BJ (cell line): Measurements from ENCODE around the gene ZBTB11. TPM values are rescaled to one million over a fixed set of nuclear protein-coding genes. Genes with fewer than 3 reads are reported as not detected.
"Not testable (repeated sequence)": the region's sequence is repeated elsewhere in the genome, so short reads cannot be mapped to it uniquely, and the experiment has no call there.

ENCODE experiments used
- CTCF ChIA-PET: fragments of 350-600 bp; formaldehyde crosslinking; extraction: SDS; loops from one replicate; lab custom pipeline; 2021; ENCODE audit warnings: antibody characterized with exemption, inconsistent platforms; lab: Yijun Ruan, JAX
- POLR2A ChIA-PET: fragments of 300-600 bp; sonication (Branson Sonifier 250); formaldehyde crosslinking; extraction: SDS; loops from one replicate; lab custom pipeline; 2021; ENCODE audit warnings: antibody characterized with exemption; lab: Charles Lee
- DNase-seq: peaks from one replicate; pipeline ENCODE4 v3.0.0-alpha.2; 2011; ENCODE audit warnings: low read depth
- H3K27me3 ChIP-seq: 2 replicates; pipeline ENCODE4 v1.6.0; 2011; ENCODE audit warnings: low read length; ENCODE audit not compliant: control insufficient read depth, insufficient read depth
- H3K36me3 ChIP-seq: 2 replicates; pipeline ENCODE4 v1.5.1; 2011; ENCODE audit warnings: low read length; ENCODE audit not compliant: control insufficient read depth, insufficient read depth
- H3K4me3 ChIP-seq: 2 replicates; pipeline ENCODE4 v1.5.1; 2011; ENCODE audit warnings: low read depth, mild to moderate bottlenecking, control low read depth, low read length
- CTCF ChIP-seq: IDR thresholded peaks from 2 replicates; pipeline ENCODE4 v1.5.1; 2011; ENCODE audit warnings: low read depth, mild to moderate bottlenecking, control low read depth, inconsistent platforms, low read length, moderate library complexity; ENCODE audit not compliant: insufficient read depth
- polyA plus RNA-seq: library from polyadenylated mRNA; depleted of rRNA; stranded (reverse); fragments of >200 nt; gene quantifications from 2 replicates; pipeline ENCODE4 v1.2.3, GENCODE V29; 2011

ZBTB11 gene
- polyA plus RNA-seq, 1 experiment, result 4.5 TPM

- CTCF ChIA-PET, result no interaction called here
- DNase-seq, result no peak
- Histone ChIP-seq H3K27me3 (no peaks in the 10 kb centered on the region), H3K4me3 (no peak overlapping the region), H3K36me3 (no peaks in the 10 kb centered on the region)
- TF ChIP-seq CTCF, result no peak
- POLR2A ChIA-PET, result no interaction called here
Observed at GRCh38 chr3:101618726-101619125, 58.2 kb downstream of the ZBTB11 start.

GRCh38 chr3:101617478-101617877 is 59.5 kb downstream of the ZBTB11 start:
- POLR2A ChIA-PET, result no interaction called here
- no peak overlapping the region for H3K4me3 ChIP-seq
- DNase-seq, result no peak
- H3K27me3 ChIP-seq, result no peaks in the 10 kb centered on the region
- H3K36me3 ChIP-seq, result no peaks in the 10 kb centered on the region
- no peak for TF ChIP-seq CTCF
- CTCF ChIA-PET, result no interaction called here

- ChIA-PET CTCF (interaction anchor here (1.6 kb wide), 1 partner anchor 9 kb away, joined by 3 read pairs; no protein-coding TSS in a partner anchor), POLR2A (no interaction called here)
- TF ChIP-seq CTCF, result no peak
- Histone ChIP-seq H3K27me3 (no peaks in the 10 kb centered on the region), H3K36me3 (no peaks in the 10 kb centered on the region; the same call in 1 of the 2 replicates), H3K4me3 (no peak overlapping the region)
- DNase-seq, result no peak
Observed at GRCh38 chr3:101615525-101615924, 61.4 kb downstream of the ZBTB11 start.

- H3K36me3 ChIP-seq, H3K27me3 ChIP-seq, DNase-seq, POLR2A ChIA-PET, CTCF ChIA-PET, H3K4me3 ChIP-seq: not testable (repeated sequence)
Observed at GRCh38 chr3:101613014-101613413, 63.9 kb downstream of the ZBTB11 start.

- ChIA-PET CTCF (no interaction called here), POLR2A (no interaction called here)
- Histone ChIP-seq H3K27me3 (no peaks in the 10 kb centered on the region), H3K4me3 (no peak overlapping the region), H3K36me3 (no peaks in the 10 kb centered on the region; the same call in 1 of the 2 replicates)
- TF ChIP-seq CTCF, result no peak
- DNase-seq, result no peak
Observed at GRCh38 chr3:101611023-101611422, 65.9 kb downstream of the ZBTB11 start.

GRCh38 chr3:101605398-101605797 is 71.5 kb downstream of the ZBTB11 start:
- POLR2A ChIA-PET, DNase-seq, H3K4me3 ChIP-seq, H3K36me3 ChIP-seq, H3K27me3 ChIP-seq: not testable (repeated sequence)
- CTCF ChIA-PET, result interaction anchor here (1.6 kb wide), 1 partner anchor 29 kb away, joined by 3 read pairs; no protein-coding TSS in a partner anchor
